ENCODE data around the gene LRIT1. TPM values are rescaled to one million over a fixed set of nuclear protein-coding genes. Genes with fewer than 3 reads are reported as not detected.

The LRIT1 gene
- total and polyA plus RNA-seq, 2 of the 8 experiments (the other 6 are each of a cell fraction or from before 2014, with no cell fraction given) = 0.03 TPM; not detected in 1

DNA sequence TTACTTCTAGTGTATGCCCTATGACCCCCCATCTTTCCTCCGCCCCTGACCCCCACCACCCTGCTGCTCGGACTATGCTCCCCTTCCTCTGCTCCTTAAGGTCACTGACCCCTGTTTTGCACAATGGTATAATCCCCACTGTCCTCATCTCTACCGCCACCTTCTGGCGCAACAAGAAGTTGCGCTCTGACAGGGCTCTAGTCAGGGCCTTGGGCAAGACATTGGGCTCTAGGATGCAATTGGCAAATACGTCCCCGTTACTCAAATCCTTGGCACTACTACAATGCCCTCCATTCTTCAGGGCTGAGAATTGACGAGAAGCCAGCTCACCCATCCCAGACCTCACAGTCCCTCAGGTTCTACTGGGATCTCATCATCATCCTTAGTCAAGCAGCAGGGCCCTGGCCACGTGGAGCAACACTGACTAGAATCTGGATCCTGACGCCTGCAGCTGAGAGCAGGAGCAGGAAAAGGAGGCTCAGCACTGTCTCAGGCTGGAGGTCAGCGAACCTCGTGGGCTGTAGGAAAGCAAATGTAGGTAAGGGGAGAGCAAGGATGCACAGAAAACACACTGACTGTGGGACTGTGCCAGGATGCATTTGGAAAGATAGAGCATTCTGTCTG lies 26.6 kb downstream of the LRIT1 start (continued):
- TF ChIP-seq, protein P1, sequence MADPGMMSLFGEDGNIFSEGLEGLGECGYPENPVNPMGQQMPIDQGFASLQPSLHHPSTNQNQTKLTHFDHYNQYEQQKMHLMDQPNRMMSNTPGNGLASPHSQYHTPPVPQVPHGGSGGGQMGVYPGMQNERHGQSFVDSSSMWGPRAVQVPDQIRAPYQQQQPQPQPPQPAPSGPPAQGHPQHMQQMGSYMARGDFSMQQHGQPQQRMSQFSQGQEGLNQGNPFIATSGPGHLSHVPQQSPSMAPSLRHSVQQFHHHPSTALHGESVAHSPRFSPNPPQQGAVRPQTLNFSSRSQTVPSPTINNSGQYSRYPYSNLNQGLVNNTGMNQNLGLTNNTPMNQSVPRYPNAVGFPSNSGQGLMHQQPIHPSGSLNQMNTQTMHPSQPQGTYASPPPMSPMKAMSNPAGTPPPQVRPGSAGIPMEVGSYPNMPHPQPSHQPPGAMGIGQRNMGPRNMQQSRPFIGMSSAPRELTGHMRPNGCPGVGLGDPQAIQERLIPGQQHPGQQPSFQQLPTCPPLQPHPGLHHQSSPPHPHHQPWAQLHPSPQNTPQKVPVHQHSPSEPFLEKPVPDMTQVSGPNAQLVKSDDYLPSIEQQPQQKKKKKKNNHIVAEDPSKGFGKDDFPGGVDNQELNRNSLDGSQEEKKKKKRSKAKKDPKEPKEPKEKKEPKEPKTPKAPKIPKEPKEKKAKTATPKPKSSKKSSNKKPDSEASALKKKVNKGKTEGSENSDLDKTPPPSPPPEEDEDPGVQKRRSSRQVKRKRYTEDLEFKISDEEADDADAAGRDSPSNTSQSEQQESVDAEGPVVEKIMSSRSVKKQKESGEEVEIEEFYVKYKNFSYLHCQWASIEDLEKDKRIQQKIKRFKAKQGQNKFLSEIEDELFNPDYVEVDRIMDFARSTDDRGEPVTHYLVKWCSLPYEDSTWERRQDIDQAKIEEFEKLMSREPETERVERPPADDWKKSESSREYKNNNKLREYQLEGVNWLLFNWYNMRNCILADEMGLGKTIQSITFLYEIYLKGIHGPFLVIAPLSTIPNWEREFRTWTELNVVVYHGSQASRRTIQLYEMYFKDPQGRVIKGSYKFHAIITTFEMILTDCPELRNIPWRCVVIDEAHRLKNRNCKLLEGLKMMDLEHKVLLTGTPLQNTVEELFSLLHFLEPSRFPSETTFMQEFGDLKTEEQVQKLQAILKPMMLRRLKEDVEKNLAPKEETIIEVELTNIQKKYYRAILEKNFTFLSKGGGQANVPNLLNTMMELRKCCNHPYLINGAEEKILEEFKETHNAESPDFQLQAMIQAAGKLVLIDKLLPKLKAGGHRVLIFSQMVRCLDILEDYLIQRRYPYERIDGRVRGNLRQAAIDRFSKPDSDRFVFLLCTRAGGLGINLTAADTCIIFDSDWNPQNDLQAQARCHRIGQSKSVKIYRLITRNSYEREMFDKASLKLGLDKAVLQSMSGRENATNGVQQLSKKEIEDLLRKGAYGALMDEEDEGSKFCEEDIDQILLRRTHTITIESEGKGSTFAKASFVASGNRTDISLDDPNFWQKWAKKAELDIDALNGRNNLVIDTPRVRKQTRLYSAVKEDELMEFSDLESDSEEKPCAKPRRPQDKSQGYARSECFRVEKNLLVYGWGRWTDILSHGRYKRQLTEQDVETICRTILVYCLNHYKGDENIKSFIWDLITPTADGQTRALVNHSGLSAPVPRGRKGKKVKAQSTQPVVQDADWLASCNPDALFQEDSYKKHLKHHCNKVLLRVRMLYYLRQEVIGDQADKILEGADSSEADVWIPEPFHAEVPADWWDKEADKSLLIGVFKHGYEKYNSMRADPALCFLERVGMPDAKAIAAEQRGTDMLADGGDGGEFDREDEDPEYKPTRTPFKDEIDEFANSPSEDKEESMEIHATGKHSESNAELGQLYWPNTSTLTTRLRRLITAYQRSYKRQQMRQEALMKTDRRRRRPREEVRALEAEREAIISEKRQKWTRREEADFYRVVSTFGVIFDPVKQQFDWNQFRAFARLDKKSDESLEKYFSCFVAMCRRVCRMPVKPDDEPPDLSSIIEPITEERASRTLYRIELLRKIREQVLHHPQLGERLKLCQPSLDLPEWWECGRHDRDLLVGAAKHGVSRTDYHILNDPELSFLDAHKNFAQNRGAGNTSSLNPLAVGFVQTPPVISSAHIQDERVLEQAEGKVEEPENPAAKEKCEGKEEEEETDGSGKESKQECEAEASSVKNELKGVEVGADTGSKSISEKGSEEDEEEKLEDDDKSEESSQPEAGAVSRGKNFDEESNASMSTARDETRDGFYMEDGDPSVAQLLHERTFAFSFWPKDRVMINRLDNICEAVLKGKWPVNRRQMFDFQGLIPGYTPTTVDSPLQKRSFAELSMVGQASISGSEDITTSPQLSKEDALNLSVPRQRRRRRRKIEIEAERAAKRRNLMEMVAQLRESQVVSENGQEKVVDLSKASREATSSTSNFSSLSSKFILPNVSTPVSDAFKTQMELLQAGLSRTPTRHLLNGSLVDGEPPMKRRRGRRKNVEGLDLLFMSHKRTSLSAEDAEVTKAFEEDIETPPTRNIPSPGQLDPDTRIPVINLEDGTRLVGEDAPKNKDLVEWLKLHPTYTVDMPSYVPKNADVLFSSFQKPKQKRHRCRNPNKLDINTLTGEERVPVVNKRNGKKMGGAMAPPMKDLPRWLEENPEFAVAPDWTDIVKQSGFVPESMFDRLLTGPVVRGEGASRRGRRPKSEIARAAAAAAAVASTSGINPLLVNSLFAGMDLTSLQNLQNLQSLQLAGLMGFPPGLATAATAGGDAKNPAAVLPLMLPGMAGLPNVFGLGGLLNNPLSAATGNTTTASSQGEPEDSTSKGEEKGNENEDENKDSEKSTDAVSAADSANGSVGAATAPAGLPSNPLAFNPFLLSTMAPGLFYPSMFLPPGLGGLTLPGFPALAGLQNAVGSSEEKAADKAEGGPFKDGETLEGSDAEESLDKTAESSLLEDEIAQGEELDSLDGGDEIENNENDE (IDR thresholded peaks at IDR 0.05; ENCODE audit: insufficient replicate concordance, low read length) = no peak
- TF ChIP-seq SAP30 (IDR thresholded peaks at IDR 0.05; ENCODE audit: insufficient read depth, insufficient replicate concordance, low read length) = no peak
- peak; percentile 55 to 70 for TF ChIP-seq RAD21 (IDR thresholded peaks at IDR 0.05 in 1 of 2, conservative IDR thresholded peaks at IDR 0.05 in 1 of 2; ENCODE audit: low read depth in 2 of 2, low read length in 2 of 2)
- TF ChIP-seq, protein P2, sequence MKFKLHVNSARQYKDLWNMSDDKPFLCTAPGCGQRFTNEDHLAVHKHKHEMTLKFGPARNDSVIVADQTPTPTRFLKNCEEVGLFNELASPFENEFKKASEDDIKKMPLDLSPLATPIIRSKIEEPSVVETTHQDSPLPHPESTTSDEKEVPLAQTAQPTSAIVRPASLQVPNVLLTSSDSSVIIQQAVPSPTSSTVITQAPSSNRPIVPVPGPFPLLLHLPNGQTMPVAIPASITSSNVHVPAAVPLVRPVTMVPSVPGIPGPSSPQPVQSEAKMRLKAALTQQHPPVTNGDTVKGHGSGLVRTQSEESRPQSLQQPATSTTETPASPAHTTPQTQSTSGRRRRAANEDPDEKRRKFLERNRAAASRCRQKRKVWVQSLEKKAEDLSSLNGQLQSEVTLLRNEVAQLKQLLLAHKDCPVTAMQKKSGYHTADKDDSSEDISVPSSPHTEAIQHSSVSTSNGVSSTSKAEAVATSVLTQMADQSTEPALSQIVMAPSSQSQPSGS (IDR thresholded peaks at IDR 0.05; ENCODE audit: low read length) = no peak
- TF ChIP-seq SP1 (IDR thresholded peaks at IDR 0.05; ENCODE audit: low read depth, low read length) = no peak
- TF ChIP-seq CEBPB (IDR thresholded peaks at IDR 0.05; ENCODE audit: low read depth, low read length) = peak; percentile 54
- TF ChIP-seq TAF1 (IDR thresholded peaks at IDR 0.05; ENCODE audit: low read depth, low read length) = no peak
- TF ChIP-seq GTF2F1 (IDR thresholded peaks at IDR 0.05; ENCODE audit: borderline replicate concordance, low read depth, low read length) = no peak
- no peak for TF ChIP-seq BACH1 (IDR thresholded peaks at IDR 0.05; ENCODE audit: low read length)
